Measurements from ENCODE around the gene ZNF780B. TPM values are rescaled to one million over a fixed set of nuclear protein-coding genes. Genes with fewer than 3 reads are reported as not detected.
"Not testable (repeated sequence)": the region's sequence is repeated elsewhere in the genome, so short reads cannot be mapped to it uniquely, and the experiment has no call there.

ZNF780B gene
- total RNA-seq, 2 experiments from 2014 or later: 11.8 to 12.0 TPM

GRCh38 chr19:40054632-40055031, 1.4 kb downstream of the ZNF780B start:
- H3K4me1 Mint-ChIP-seq (ENCODE audit: low read depth): peaks cover 63% of the 10 kb centered on the region
- H3K36me3 Mint-ChIP-seq (ENCODE audit: low read depth): peaks cover 66% of the 10 kb centered on the region
- Histone ChIP-seq H3K27ac (ENCODE audit: low read depth in 1 of 2, low read length in 2 of 2) (no peak overlapping the region), H3K4me1 (ENCODE audit: insufficient read depth, low read length) (peaks cover 18% of the 10 kb centered on the region), H3K9me3 (ENCODE audit: control insufficient read depth in 1 of 2, insufficient read depth in 1 of 2, low read length in 2 of 2) (peaks cover 0 to 8% of the 10 kb centered on the region in 2 experiments), H3K4me3 (ENCODE audit: low read length) (no peak overlapping the region), H3K36me3 (ENCODE audit: insufficient read depth, low read length) (peaks cover 1% of the 10 kb centered on the region), H3K27me3 (ENCODE audit: control insufficient read depth in 1 of 2, insufficient read depth in 2 of 2, low read length in 2 of 2) (no peaks in the 10 kb centered on the region)
- DNase-seq (no peak), ATAC-seq (ENCODE audit: poor library complexity) (no peak)
- intact Hi-C loops (cut with DNase I, micrococcal nuclease): loop anchor here (5.0 to 10.0 kb wide), 3 partner anchors 38 to 60 kb away; partner anchors contain the start of genes ZNF546 (in 2 of the 2) and ZNF780A (in 1 of the 2)
- peak overlapping the region; percentile 100 for H3K4me3 Mint-ChIP-seq
- H3K9me3 Mint-ChIP-seq: peaks cover 1% of the 10 kb centered on the region
- H3K27ac Mint-ChIP-seq: peak overlapping the region; percentile 15
- ChIA-PET POLR2A (interaction anchor here (2.1 kb wide), 1 partner anchor 36 kb away, joined by 19 read pairs; the partner anchor contains the start of gene ZNF780A), CTCF (interaction anchor here (0.9 kb wide), 1 partner anchor 135 kb away, joined by 3 read pairs; no protein-coding TSS in a partner anchor)
- TF ChIP-seq CTCF (IDR thresholded peaks at IDR 0.05): no peak
- no peaks in the 10 kb centered on the region for H3K27me3 Mint-ChIP-seq

GRCh38 chr19:40053491-40053890, 2.5 kb downstream of the ZNF780B start:
- no peak for DNase-seq
- Histone ChIP-seq H3K27me3 (ENCODE audit: control insufficient read depth in 1 of 2, insufficient read depth in 2 of 2, low read length in 2 of 2) (no peaks in the 10 kb centered on the region), H3K4me3 (ENCODE audit: low read length) (no peak overlapping the region), H3K27ac (ENCODE audit: low read depth in 1 of 2, low read length in 2 of 2) (no peak overlapping the region), H3K36me3 (ENCODE audit: insufficient read depth, low read length) (peaks cover 11% of the 10 kb centered on the region), H3K4me1 (ENCODE audit: insufficient read depth, low read length) (peaks cover 18% of the 10 kb centered on the region), H3K9me3 (ENCODE audit: control insufficient read depth in 1 of 2, insufficient read depth in 1 of 2, low read length in 2 of 2) (no peaks in the 10 kb centered on the region)
- H3K36me3 Mint-ChIP-seq (ENCODE audit: low read depth): peaks cover 75% of the 10 kb centered on the region
- intact Hi-C loops (cut with DNase I, micrococcal nuclease): loop anchor here in 1 of 2 experiments (10.0 kb wide), 1 partner anchor 59 kb away; the partner anchor contains the start of gene ZNF546
- POLR2A ChIA-PET: no interaction called here
- CTCF ChIA-PET: no interaction called here
- H3K4me1 Mint-ChIP-seq (ENCODE audit: low read depth): peaks cover 66% of the 10 kb centered on the region
- no peaks in the 10 kb centered on the region for H3K27me3 Mint-ChIP-seq
- peak overlapping the region; percentile 6 for H3K27ac Mint-ChIP-seq
- no peak for ATAC-seq (ENCODE audit: poor library complexity)
- TF ChIP-seq CTCF (IDR thresholded peaks at IDR 0.05): no peak
- no peaks in the 10 kb centered on the region for H3K9me3 Mint-ChIP-seq
- peak overlapping the region; percentile 100 for H3K4me3 Mint-ChIP-seq

DNA sequence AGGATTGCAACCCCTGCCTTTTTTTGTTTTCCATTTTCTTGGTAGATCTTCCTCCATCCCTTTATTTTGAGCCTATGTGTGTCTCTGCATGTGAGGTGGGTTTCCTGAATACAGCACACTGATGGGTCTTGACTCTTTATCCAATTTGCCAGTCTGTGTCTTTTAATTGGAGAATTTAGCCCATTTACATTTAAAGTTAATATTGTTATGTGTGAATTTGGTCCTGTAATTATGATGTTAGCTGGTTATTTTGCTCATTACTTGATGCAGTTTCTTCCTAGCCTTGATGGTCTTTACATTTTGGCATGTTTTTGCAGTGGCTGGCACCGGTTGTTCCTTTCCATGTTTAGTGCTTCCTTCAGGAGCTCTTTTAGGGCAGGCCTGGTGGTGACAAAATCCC, 14.3 kb downstream of the ZNF780B start:
- ATAC-seq (ENCODE audit: poor library complexity); H3K27ac Mint-ChIP-seq; H3K4me1 ChIP-seq (ENCODE audit: insufficient read depth, low read length); POLR2A ChIA-PET; intact Hi-C loops (cut with DNase I, micrococcal nuclease); H3K27me3 Mint-ChIP-seq; H3K27ac ChIP-seq (ENCODE audit: low read depth in 1 of 2, low read length in 2 of 2); H3K4me1 Mint-ChIP-seq (ENCODE audit: low read depth); DNase-seq; H3K4me3 Mint-ChIP-seq; H3K27me3 ChIP-seq (ENCODE audit: control insufficient read depth in 1 of 2, insufficient read depth in 2 of 2, low read length in 2 of 2); CTCF ChIA-PET; H3K4me3 ChIP-seq (ENCODE audit: low read length): not testable (repeated sequence)
- Mint-ChIP-seq H3K36me3 (ENCODE audit: low read depth) (peaks cover 48% of the 10 kb centered on the region), H3K9me3 (peaks cover 14% of the 10 kb centered on the region)
- peaks cover 18 to 29% of the 10 kb centered on the region in 2 experiments for H3K9me3 ChIP-seq (ENCODE audit: control insufficient read depth in 1 of 2, insufficient read depth in 1 of 2, low read length in 2 of 2)
- H3K36me3 ChIP-seq (ENCODE audit: insufficient read depth, low read length): peaks cover 32% of the 10 kb centered on the region

GRCh38 chr19:40038047-40038446, 18.0 kb downstream of the ZNF780B start:
- intact Hi-C loops (cut with DNase I, micrococcal nuclease); H3K4me3 ChIP-seq (ENCODE audit: low read length); H3K4me3 Mint-ChIP-seq; H3K4me1 ChIP-seq (ENCODE audit: insufficient read depth, low read length); H3K27ac Mint-ChIP-seq; H3K36me3 ChIP-seq (ENCODE audit: insufficient read depth, low read length); H3K4me1 Mint-ChIP-seq (ENCODE audit: low read depth); H3K27ac ChIP-seq (ENCODE audit: low read depth in 1 of 2, low read length in 2 of 2); H3K27me3 Mint-ChIP-seq; POLR2A ChIA-PET; H3K9me3 Mint-ChIP-seq; H3K27me3 ChIP-seq (ENCODE audit: control insufficient read depth in 1 of 2, insufficient read depth in 2 of 2, low read length in 2 of 2); CTCF ChIA-PET; ATAC-seq (ENCODE audit: poor library complexity); DNase-seq: not testable (repeated sequence)
- peaks cover 46% of the 10 kb centered on the region for H3K36me3 Mint-ChIP-seq (ENCODE audit: low read depth)
- H3K9me3 ChIP-seq (ENCODE audit: control insufficient read depth in 1 of 2, insufficient read depth in 1 of 2, low read length in 2 of 2): peaks cover 7 to 46% of the 10 kb centered on the region in 2 experiments

Data from CD4-positive, alpha-beta T cell (primary cell).